IMR-90 (cell line): ENCODE measurements around the gene SYT2. TPM values are rescaled to one million over a fixed set of nuclear protein-coding genes. Genes with fewer than 3 reads are reported as not detected.

Source experiments
- ATAC-seq: fragments of 200-7000 bp; cut with Tn5 transposase; 2 replicates; pipeline ENCODE4 v1.9.1; 2020; ENCODE audit warnings: low read depth, mild to moderate bottlenecking, moderate library complexity
- BruUV-seq: library from RNA; stranded (reverse); fragments of 400-500 nt; replicated peaks from 2 replicates; lab custom pipeline; 2021; lab: Mats Ljungman, UMichigan
- CTCF ChIA-PET: fragments of 300-600 bp; formaldehyde crosslinking; extraction: SDS; loops from one replicate; lab custom pipeline; 2021; ENCODE audit warnings: antibody characterized with exemption; lab: Yijun Ruan, JAX
- POLR2A ChIA-PET: fragments of 300-600 bp; sonication (Branson Sonifier 250); formaldehyde crosslinking; loops from one replicate; lab custom pipeline; 2022; ENCODE audit warnings: antibody characterized with exemption; ENCODE audit not compliant: unreplicated experiment; lab: Charles Lee
- DNase-seq: peaks from one replicate; pipeline ENCODE4 v3.0.0; 2013
- H2AFZ ChIP-seq: replicated peaks from 2 replicates; pipeline ENCODE3; 2013; ENCODE audit warnings: low read length, mild to moderate bottlenecking; ENCODE audit not compliant: poor library complexity
- H2AK5ac ChIP-seq: 2 replicates; pipeline ENCODE4 v1.6.1; 2013; ENCODE audit warnings: low read depth, low read length, inconsistent platforms
- H2AK9ac ChIP-seq: replicated peaks from 2 replicates; pipeline ENCODE3; 2013; ENCODE audit warnings: mild to moderate bottlenecking, low read depth, low read length, moderate library complexity; ENCODE audit not compliant: poor library complexity
- H2BK120ac ChIP-seq: 2 replicates; pipeline ENCODE4 v1.6.1; 2013; ENCODE audit warnings: low read depth, low read length, inconsistent platforms
- H2BK15ac ChIP-seq: 3 replicates; pipeline ENCODE4 v1.6.1; 2013; ENCODE audit warnings: low read depth, low read length, inconsistent platforms
- H2BK20ac ChIP-seq: 2 replicates; pipeline ENCODE4 v1.6.1; 2013; ENCODE audit warnings: low read depth, mild to moderate bottlenecking, inconsistent platforms, low read length, moderate library complexity
- H2BK5ac ChIP-seq: 2 replicates; pipeline ENCODE4 v1.6.1; 2013; ENCODE audit warnings: mild to moderate bottlenecking, low read depth, low read length, inconsistent platforms; ENCODE audit not compliant: poor library complexity, severe bottlenecking
- H3K14ac ChIP-seq: replicated peaks from 2 replicates; pipeline ENCODE4 v1.6.1; 2013; ENCODE audit warnings: low read depth, low read length, inconsistent platforms
- H3K18ac ChIP-seq: 2 replicates; pipeline ENCODE4 v1.6.1; 2013; ENCODE audit warnings: low read depth, low read length, control low read depth
- H3K23ac ChIP-seq: 2 replicates; pipeline ENCODE4 v1.6.1; 2013; ENCODE audit warnings: low read depth, low read length, inconsistent platforms
- H3K27ac ChIP-seq: 2 replicates; pipeline ENCODE4 v1.5.1; 2013; ENCODE audit warnings: mild to moderate bottlenecking, control low read depth, low read length; ENCODE audit not compliant: insufficient read depth
- H3K27me3 ChIP-seq: 2 replicates; pipeline ENCODE4 v1.6.1; 2013; ENCODE audit warnings: low read length; ENCODE audit not compliant: control insufficient read depth, insufficient read depth
- H3K36me3 ChIP-seq: 2 replicates; pipeline ENCODE4 v1.6.1; 2013; ENCODE audit warnings: low read length, mixed read lengths; ENCODE audit not compliant: control insufficient read depth, insufficient read depth
- H3K4ac ChIP-seq: 2 replicates; pipeline ENCODE4 v1.6.1; 2013; ENCODE audit warnings: low read depth, low read length, inconsistent platforms
- H3K4me1 ChIP-seq: 2 replicates; pipeline ENCODE4 v1.6.1; 2013; ENCODE audit warnings: low read length, mixed read lengths; ENCODE audit not compliant: control insufficient read depth, insufficient read depth
- H3K4me2 ChIP-seq: 2 replicates; pipeline ENCODE4 v1.6.1; 2013; ENCODE audit warnings: low read depth, mild to moderate bottlenecking, control low read depth, low read length, moderate library complexity
- H3K4me3 ChIP-seq: 2 replicates; pipeline ENCODE4 v1.5.1; 2013; ENCODE audit warnings: low read depth, mild to moderate bottlenecking, control low read depth, low read length, moderate library complexity; ENCODE audit not compliant: insufficient read depth
- H3K56ac ChIP-seq: 2 replicates; pipeline ENCODE4 v1.6.1; 2013; ENCODE audit warnings: low read length, inconsistent platforms; ENCODE audit not compliant: insufficient read depth; ENCODE audit errors: extremely low read depth
- H3K79me1 ChIP-seq, 2 experiments: 2 replicates each; pipeline ENCODE4 v1.6.1; 2013; ENCODE audit warnings: low read length in 2 of 2, inconsistent platforms in 1 of 2, low read depth in 1 of 2
- H3K9ac ChIP-seq: 2 replicates; pipeline ENCODE4 v1.6.1; 2013; ENCODE audit warnings: low read depth, low read length, control low read depth
- H3K9me1 ChIP-seq: 2 replicates; pipeline ENCODE4 v1.6.1; 2013; ENCODE audit warnings: low read length, inconsistent platforms; ENCODE audit not compliant: insufficient read depth
- H3K9me3 ChIP-seq: 2 replicates; pipeline ENCODE4 v1.6.1; 2013; ENCODE audit warnings: low read length; ENCODE audit not compliant: control insufficient read depth, insufficient read depth
- H4K20me1 ChIP-seq: 2 replicates; pipeline ENCODE4 v1.6.1; 2013; ENCODE audit warnings: low read length, inconsistent platforms; ENCODE audit not compliant: insufficient read depth
- H4K5ac ChIP-seq: 2 replicates; pipeline ENCODE4 v1.6.1; 2013; ENCODE audit warnings: mild to moderate bottlenecking, low read depth, low read length, control low read depth
- H4K8ac ChIP-seq, 2 experiments: 2 replicates each; pipeline ENCODE4 v1.6.1; 2013; ENCODE audit warnings: low read depth in 2 of 2, low read length in 2 of 2, control low read depth in 1 of 2, inconsistent platforms in 1 of 2
- H4K91ac ChIP-seq: 2 replicates; pipeline ENCODE4 v1.6.1; 2013; ENCODE audit warnings: low read depth, low read length, inconsistent platforms; ENCODE audit not compliant: insufficient read depth
- BHLHE40 ChIP-seq: fragments of 150-350 bp; IDR thresholded peaks from 2 replicates; pipeline ENCODE4 v1.6.1; 2016; ENCODE audit warnings: mild to moderate bottlenecking, low read depth, low read length
- CEBPB ChIP-seq: IDR thresholded peaks from 2 replicates; pipeline ENCODE4 v1.6.1; 2012; ENCODE audit warnings: low read depth, low read length, improper control_type of control experiment
- CHD1 ChIP-seq: IDR thresholded peaks from 2 replicates; pipeline ENCODE4 v1.6.1; 2012; ENCODE audit warnings: low read depth, low read length, improper control_type of control experiment
- MAFK ChIP-seq: IDR thresholded peaks from 2 replicates; pipeline ENCODE4 v1.6.1; 2012; ENCODE audit warnings: low read depth, low read length, improper control_type of control experiment
- MAZ ChIP-seq: IDR thresholded peaks from 2 replicates; pipeline ENCODE4 v1.6.1; 2012; ENCODE audit warnings: low read depth, mild to moderate bottlenecking, low read length, improper control_type of control experiment, moderate library complexity, borderline replicate concordance
- MXI1 ChIP-seq: IDR thresholded peaks from 2 replicates; pipeline ENCODE4 v1.6.1; 2012; ENCODE audit warnings: low read depth, mild to moderate bottlenecking, low read length, moderate library complexity, borderline replicate concordance
- POLR2A ChIP-seq: IDR thresholded peaks from 2 replicates; pipeline ENCODE4 v1.6.1; 2012; ENCODE audit warnings: mild to moderate bottlenecking, low read depth, low read length
- RAD21 ChIP-seq: IDR thresholded peaks from 2 replicates; pipeline ENCODE4 v1.6.1; 2012; ENCODE audit warnings: low read length, improper control_type of control experiment
- RFX5 ChIP-seq: IDR thresholded peaks from 2 replicates; pipeline ENCODE4 v1.8.0; 2012; ENCODE audit warnings: low read depth, mild to moderate bottlenecking, low read length, moderate library complexity
- SMC3 ChIP-seq: fragments of 150-350 bp; IDR thresholded peaks from 2 replicates; pipeline ENCODE4 v1.6.1; 2016; ENCODE audit warnings: low read depth, mild to moderate bottlenecking, antibody characterized with exemption, low read length, moderate library complexity
- WGBS, 2 experiments: methylation state at CpG; one replicate each; pipeline versions ENCODE4 v1.1.5 to v1.1.7; 2013; ENCODE audit warnings: missing lambda C conversion rate in 2 of 2; ENCODE audit not compliant: insufficient read length in 1 of 2; ENCODE audit errors: extremely low coverage in 2 of 2; 5-methylcytosine and 5-hydroxymethylcytosine counted together
- dilution Hi-C: fragments of 300-500 bp; cut with HindIII; formaldehyde crosslinking; loops from one replicate; pipeline ENCODE4 v1.14.3; 2018; ENCODE audit warnings: low sequenced_read_pairs; ENCODE audit not compliant: unreplicated experiment
- in situ Hi-C: fragments of 300-500 bp; cut with MboI; formaldehyde crosslinking; loops from 3 replicates; pipeline ENCODE4 v1.14.3; 2019; ENCODE audit warnings: low sequenced_read_pairs, inconsistent platforms, mixed read lengths
- intact Hi-C: fragments of 100-400 bp; cut with micrococcal nuclease; formaldehyde crosslinking; loops from 2 replicates; pipeline ENCODE4 v1.10.0; 2022
- polyA plus RNA-seq, 3 experiments: library from polyadenylated mRNA; depleted of rRNA; stranded (reverse); fragments of >200 nt; gene quantifications; 2 replicates each; pipeline ENCODE4 v1.2.3, GENCODE V29; 2012; ENCODE audit warnings: low replicate concordance in 1 of 3
- total RNA-seq: library from RNA; depleted of rRNA; stranded (reverse); fragments of >200 nt; gene quantifications from 2 replicates; pipeline ENCODE4 v1.2.3, GENCODE V29; 2012
- TF ChIP-seq, protein P1 (sequence below): conservative IDR thresholded peaks from 2 replicates; pipeline ENCODE4 v1.5.1; 2012; ENCODE audit warnings: mild to moderate bottlenecking, low read depth, low read length, improper control_type of control experiment
- TF ChIP-seq, protein P2 (sequence below): fragments of 150-350 bp; IDR thresholded peaks from 2 replicates; pipeline ENCODE4 v1.6.1; 2017; ENCODE audit warnings: mild to moderate bottlenecking, antibody characterized with exemption, low read length, low read depth
- TF ChIP-seq, protein P3 (sequence below): fragments of 150-350 bp; IDR thresholded peaks from 2 replicates; pipeline ENCODE4 v1.6.1; 2016; ENCODE audit warnings: low read depth, mild to moderate bottlenecking, low read length, moderate library complexity, borderline replicate concordance

SYT2 gene
- total and polyA plus RNA-seq, 2 of the 4 experiments (the other 2 are of a cell fraction), result under 0.01 TPM

DNA sequence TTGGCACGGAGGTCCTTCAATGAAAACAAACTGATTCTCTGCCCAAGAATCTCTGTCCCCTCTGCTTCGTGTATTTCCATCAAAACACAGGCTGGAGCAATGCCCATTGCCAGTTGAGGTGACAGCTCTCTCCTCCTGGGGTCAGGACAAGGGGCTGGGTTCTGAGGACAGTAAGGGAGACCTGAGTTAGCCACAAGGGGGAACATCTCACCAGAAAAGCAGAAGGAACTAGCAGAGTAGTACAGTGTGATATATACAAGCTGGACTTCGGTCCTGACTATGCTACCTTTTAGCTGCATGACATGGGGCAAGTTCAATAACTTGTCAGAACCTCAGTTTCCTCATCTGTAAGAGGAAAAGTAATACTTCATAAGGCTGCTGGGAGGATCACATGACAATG lies 50.3 kb downstream of the SYT2 start:
- ChIA-PET CTCF (interaction anchor here (1.3 kb wide), 1 partner anchor 26 kb away, joined by 3 read pairs; no protein-coding TSS in a partner anchor), POLR2A (no interaction called here)
- Histone ChIP-seq H3K27me3 (peaks cover 57% of the 10 kb centered on the region), H3K4me2 (no peak overlapping the region), H2AK5ac (no peak overlapping the region), H3K23ac (no peak overlapping the region), H2BK15ac (no peak overlapping the region), H4K91ac (no peak overlapping the region), H3K79me1 (no peaks in the 10 kb centered on the region), H3K4me3 (no peak overlapping the region), H3K56ac (no peak overlapping the region), H3K4ac (no peak overlapping the region), H4K8ac (no peak overlapping the region), H3K27ac (no peak overlapping the region), H2AFZ (no peak overlapping the region), H2BK120ac (no peak overlapping the region), H4K5ac (no peak overlapping the region), H3K14ac (no peak overlapping the region), H3K9ac (no peak overlapping the region), H2AK9ac (no peak overlapping the region), H2BK5ac (no peak overlapping the region), H4K20me1 (no peaks in the 10 kb centered on the region; the same call in 1 of the 2 replicates), H3K18ac (no peak overlapping the region), H3K36me3 (no peaks in the 10 kb centered on the region), H2BK20ac (no peak overlapping the region), H3K9me3 (no peaks in the 10 kb centered on the region), H3K9me1 (0 out of 2 replicates have a peak, but pooled peaks cover 2% of the 10 kb centered on the region), H3K4me1 (no peaks in the 10 kb centered on the region)
- ATAC-seq, result no peak
- TF ChIP-seq, protein P1, sequence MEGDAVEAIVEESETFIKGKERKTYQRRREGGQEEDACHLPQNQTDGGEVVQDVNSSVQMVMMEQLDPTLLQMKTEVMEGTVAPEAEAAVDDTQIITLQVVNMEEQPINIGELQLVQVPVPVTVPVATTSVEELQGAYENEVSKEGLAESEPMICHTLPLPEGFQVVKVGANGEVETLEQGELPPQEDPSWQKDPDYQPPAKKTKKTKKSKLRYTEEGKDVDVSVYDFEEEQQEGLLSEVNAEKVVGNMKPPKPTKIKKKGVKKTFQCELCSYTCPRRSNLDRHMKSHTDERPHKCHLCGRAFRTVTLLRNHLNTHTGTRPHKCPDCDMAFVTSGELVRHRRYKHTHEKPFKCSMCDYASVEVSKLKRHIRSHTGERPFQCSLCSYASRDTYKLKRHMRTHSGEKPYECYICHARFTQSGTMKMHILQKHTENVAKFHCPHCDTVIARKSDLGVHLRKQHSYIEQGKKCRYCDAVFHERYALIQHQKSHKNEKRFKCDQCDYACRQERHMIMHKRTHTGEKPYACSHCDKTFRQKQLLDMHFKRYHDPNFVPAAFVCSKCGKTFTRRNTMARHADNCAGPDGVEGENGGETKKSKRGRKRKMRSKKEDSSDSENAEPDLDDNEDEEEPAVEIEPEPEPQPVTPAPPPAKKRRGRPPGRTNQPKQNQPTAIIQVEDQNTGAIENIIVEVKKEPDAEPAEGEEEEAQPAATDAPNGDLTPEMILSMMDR, result no peak
- TF ChIP-seq SMC3 (no peak), MXI1 (no peak), MAZ (no peak), RFX5 (no peak), BHLHE40 (no peak), CEBPB (no peak), CHD1 (no peak), RAD21 (no peak), MAFK (no peak), POLR2A (no peak)
- TF ChIP-seq, protein P2, sequence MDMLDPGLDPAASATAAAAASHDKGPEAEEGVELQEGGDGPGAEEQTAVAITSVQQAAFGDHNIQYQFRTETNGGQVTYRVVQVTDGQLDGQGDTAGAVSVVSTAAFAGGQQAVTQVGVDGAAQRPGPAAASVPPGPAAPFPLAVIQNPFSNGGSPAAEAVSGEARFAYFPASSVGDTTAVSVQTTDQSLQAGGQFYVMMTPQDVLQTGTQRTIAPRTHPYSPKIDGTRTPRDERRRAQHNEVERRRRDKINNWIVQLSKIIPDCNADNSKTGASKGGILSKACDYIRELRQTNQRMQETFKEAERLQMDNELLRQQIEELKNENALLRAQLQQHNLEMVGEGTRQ, result no peak
- TF ChIP-seq, protein P3, sequence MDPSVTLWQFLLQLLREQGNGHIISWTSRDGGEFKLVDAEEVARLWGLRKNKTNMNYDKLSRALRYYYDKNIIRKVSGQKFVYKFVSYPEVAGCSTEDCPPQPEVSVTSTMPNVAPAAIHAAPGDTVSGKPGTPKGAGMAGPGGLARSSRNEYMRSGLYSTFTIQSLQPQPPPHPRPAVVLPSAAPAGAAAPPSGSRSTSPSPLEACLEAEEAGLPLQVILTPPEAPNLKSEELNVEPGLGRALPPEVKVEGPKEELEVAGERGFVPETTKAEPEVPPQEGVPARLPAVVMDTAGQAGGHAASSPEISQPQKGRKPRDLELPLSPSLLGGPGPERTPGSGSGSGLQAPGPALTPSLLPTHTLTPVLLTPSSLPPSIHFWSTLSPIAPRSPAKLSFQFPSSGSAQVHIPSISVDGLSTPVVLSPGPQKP, result no peak
- dilution Hi-C loops (no loop called here), in situ Hi-C loops (no loop called here), intact Hi-C loops (no loop called here)
- no TSS peak for BruUV-seq
- no peak for DNase-seq
- WGBS, 2 experiments, result 67% methylated on average over 1 of the region's 3 CpGs; no CpG with 5 or more reads in 1 of the 2 experiments
